ENCODE results near the gene MEOX1. TPM values are rescaled to one million over a fixed set of nuclear protein-coding genes. Genes with fewer than 3 reads are reported as not detected.

MEOX1 gene
- total and polyA plus RNA-seq, 2 of the 13 experiments (the other 11 are each of a cell fraction or from before 2014, with no cell fraction given), result not detected

DNA sequence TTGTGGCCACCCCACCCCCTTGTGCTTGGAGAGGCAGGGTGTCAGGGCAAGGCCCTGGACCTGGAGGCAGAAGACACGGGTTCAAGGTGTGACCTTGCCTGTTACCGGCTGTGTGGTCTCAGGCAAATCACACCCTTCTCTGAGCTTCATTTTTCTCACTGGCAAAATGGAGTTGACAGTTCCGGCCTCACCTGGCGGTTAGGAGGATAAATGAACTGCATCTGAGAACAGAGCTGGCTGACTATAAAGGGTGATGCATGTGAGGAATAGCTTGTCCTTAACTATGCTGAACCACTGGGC lies 4.2 kb upstream of the MEOX1 start:
- H3K4me3 ChIP-seq (replicated peaks in 1 of 3; ENCODE audit: insufficient read depth in 1 of 3, low read depth in 2 of 3, low read length in 3 of 3), result peak overlapping the region; percentile 35 to 66 (median 50); a peak in 5 of 6 replicates
- peak; percentile 13; the same call in 2 of the 3 replicates for ATAC-seq
- H3K27ac ChIP-seq (ENCODE audit: extremely low read length, insufficient read depth, low read length), result peak overlapping the region; percentile 59
- in situ Hi-C loops (cut with HindIII; ENCODE audit: extremely low pct_ligation_motif_present, low pct_unique_long_range_greater_than_20kb), result no loop called here
- no peak for FAIRE-seq
- POLR2A ChIA-PET, result interaction anchor here (0.7 to 2.0 kb wide), 20 partner anchors 8 to 305 kb away, joined by 3 to 13 read pairs (median 5); partner anchors contain the start of genes DHX8 and ETV4
- H2AFZ ChIP-seq (ENCODE audit: low read length), result peak overlapping the region; percentile 84
- BruUV-seq (replicated peaks), result no TSS peak
- CTCF ChIA-PET (ENCODE audit: low intra/inter-chr PET ratio, low total read pairs), result no interaction called here
- peak overlapping the region; percentile 66 for H3K9ac ChIP-seq (ENCODE audit: insufficient read depth, low read depth, low read length)
- H3K4me2 ChIP-seq (ENCODE audit: low read depth, low read length), result peak overlapping the region; percentile 91
- no peaks in the 10 kb centered on the region for H3K36me3 ChIP-seq (replicated peaks in 1 of 2; ENCODE audit: control insufficient read depth in 1 of 2, insufficient read depth in 2 of 2, low read length in 2 of 2)
- 18% methylated on average over 4 of the region's 4 CpGs for WGBS (ENCODE audit: low lambda C conversion rate)
- peaks cover 2 to 10% of the 10 kb centered on the region in 2 experiments; a peak in 4 of 5 replicates for H3K27me3 ChIP-seq (ENCODE audit: control insufficient read depth in 1 of 2, insufficient read depth in 2 of 2, low read length in 2 of 2)
- no peaks in the 10 kb centered on the region for H4K20me1 ChIP-seq (ENCODE audit: insufficient read depth, low read length)
- intact Hi-C loops (cut with micrococcal nuclease; ENCODE audit: unreplicated experiment), result loop anchor here (5.0 kb wide), 1 partner anchor 49 kb away; no protein-coding TSS in a partner anchor
- peak; percentile 43 for DNase-seq (ENCODE audit: low spot score)
- H3K9me3 ChIP-seq (ENCODE audit: low read length), result no peaks in the 10 kb centered on the region
- no peaks in the 10 kb centered on the region for H3K79me2 ChIP-seq (ENCODE audit: insufficient read depth, low read length)
- peaks cover 71% of the 10 kb centered on the region for H3K4me1 ChIP-seq (ENCODE audit: insufficient read depth, low read length)
- TF ChIP-seq, protein P1, sequence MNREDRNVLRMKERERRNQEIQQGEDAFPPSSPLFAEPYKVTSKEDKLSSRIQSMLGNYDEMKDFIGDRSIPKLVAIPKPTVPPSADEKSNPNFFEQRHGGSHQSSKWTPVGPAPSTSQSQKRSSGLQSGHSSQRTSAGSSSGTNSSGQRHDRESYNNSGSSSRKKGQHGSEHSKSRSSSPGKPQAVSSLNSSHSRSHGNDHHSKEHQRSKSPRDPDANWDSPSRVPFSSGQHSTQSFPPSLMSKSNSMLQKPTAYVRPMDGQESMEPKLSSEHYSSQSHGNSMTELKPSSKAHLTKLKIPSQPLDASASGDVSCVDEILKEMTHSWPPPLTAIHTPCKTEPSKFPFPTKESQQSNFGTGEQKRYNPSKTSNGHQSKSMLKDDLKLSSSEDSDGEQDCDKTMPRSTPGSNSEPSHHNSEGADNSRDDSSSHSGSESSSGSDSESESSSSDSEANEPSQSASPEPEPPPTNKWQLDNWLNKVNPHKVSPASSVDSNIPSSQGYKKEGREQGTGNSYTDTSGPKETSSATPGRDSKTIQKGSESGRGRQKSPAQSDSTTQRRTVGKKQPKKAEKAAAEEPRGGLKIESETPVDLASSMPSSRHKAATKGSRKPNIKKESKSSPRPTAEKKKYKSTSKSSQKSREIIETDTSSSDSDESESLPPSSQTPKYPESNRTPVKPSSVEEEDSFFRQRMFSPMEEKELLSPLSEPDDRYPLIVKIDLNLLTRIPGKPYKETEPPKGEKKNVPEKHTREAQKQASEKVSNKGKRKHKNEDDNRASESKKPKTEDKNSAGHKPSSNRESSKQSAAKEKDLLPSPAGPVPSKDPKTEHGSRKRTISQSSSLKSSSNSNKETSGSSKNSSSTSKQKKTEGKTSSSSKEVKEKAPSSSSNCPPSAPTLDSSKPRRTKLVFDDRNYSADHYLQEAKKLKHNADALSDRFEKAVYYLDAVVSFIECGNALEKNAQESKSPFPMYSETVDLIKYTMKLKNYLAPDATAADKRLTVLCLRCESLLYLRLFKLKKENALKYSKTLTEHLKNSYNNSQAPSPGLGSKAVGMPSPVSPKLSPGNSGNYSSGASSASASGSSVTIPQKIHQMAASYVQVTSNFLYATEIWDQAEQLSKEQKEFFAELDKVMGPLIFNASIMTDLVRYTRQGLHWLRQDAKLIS (CRISPR knock-in tag; IDR thresholded peaks at IDR 0.05), result no peak
- TF ChIP-seq ZNF567 (CRISPR knock-in tag; IDR thresholded peaks at IDR 0.05; ENCODE audit: borderline replicate concordance) (no peak), HNF4A (CRISPR knock-in tag; IDR thresholded peaks at IDR 0.05) (peak; percentile 36; the same call in 1 of the 2 replicates), NFRKB (IDR thresholded peaks at IDR 0.05) (no peak), SALL2 (CRISPR knock-in tag; IDR thresholded peaks at IDR 0.05) (no peak), XBP1 (CRISPR knock-in tag; IDR thresholded peaks at IDR 0.05) (0 out of 2 replicates have a peak, but pooled peaks have one; percentile 10), TMF1 (CRISPR knock-in tag; IDR thresholded peaks at IDR 0.05; ENCODE audit: low read depth) (no peak), ATF1 (CRISPR knock-in tag; IDR thresholded peaks at IDR 0.05) (no peak), CHD4 (IDR thresholded peaks at IDR 0.05; ENCODE audit: borderline replicate concordance, low read length) (0 out of 2 replicates have a peak, but pooled peaks have one; percentile 18), ZNF331 (CRISPR knock-in tag; IDR thresholded peaks at IDR 0.05) (peak; percentile 12; the same call in 1 of the 2 replicates), RBAK (CRISPR knock-in tag; IDR thresholded peaks at IDR 0.05) (0 out of 2 replicates have a peak, but pooled peaks have one; percentile 23), ZKSCAN5 (CRISPR knock-in tag; IDR thresholded peaks at IDR 0.05) (0 out of 2 replicates have a peak, but pooled peaks have one; percentile 77), ZNF451 (CRISPR knock-in tag; IDR thresholded peaks at IDR 0.05) (no peak)
- TF ChIP-seq, protein P2, sequence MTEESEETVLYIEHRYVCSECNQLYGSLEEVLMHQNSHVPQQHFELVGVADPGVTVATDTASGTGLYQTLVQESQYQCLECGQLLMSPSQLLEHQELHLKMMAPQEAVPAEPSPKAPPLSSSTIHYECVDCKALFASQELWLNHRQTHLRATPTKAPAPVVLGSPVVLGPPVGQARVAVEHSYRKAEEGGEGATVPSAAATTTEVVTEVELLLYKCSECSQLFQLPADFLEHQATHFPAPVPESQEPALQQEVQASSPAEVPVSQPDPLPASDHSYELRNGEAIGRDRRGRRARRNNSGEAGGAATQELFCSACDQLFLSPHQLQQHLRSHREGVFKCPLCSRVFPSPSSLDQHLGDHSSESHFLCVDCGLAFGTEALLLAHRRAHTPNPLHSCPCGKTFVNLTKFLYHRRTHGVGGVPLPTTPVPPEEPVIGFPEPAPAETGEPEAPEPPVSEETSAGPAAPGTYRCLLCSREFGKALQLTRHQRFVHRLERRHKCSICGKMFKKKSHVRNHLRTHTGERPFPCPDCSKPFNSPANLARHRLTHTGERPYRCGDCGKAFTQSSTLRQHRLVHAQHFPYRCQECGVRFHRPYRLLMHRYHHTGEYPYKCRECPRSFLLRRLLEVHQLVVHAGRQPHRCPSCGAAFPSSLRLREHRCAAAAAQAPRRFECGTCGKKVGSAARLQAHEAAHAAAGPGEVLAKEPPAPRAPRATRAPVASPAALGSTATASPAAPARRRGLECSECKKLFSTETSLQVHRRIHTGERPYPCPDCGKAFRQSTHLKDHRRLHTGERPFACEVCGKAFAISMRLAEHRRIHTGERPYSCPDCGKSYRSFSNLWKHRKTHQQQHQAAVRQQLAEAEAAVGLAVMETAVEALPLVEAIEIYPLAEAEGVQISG (CRISPR knock-in tag; IDR thresholded peaks at IDR 0.05), result 0 out of 2 replicates have a peak, but pooled peaks have one; percentile 38
- TF ChIP-seq, protein P3, sequence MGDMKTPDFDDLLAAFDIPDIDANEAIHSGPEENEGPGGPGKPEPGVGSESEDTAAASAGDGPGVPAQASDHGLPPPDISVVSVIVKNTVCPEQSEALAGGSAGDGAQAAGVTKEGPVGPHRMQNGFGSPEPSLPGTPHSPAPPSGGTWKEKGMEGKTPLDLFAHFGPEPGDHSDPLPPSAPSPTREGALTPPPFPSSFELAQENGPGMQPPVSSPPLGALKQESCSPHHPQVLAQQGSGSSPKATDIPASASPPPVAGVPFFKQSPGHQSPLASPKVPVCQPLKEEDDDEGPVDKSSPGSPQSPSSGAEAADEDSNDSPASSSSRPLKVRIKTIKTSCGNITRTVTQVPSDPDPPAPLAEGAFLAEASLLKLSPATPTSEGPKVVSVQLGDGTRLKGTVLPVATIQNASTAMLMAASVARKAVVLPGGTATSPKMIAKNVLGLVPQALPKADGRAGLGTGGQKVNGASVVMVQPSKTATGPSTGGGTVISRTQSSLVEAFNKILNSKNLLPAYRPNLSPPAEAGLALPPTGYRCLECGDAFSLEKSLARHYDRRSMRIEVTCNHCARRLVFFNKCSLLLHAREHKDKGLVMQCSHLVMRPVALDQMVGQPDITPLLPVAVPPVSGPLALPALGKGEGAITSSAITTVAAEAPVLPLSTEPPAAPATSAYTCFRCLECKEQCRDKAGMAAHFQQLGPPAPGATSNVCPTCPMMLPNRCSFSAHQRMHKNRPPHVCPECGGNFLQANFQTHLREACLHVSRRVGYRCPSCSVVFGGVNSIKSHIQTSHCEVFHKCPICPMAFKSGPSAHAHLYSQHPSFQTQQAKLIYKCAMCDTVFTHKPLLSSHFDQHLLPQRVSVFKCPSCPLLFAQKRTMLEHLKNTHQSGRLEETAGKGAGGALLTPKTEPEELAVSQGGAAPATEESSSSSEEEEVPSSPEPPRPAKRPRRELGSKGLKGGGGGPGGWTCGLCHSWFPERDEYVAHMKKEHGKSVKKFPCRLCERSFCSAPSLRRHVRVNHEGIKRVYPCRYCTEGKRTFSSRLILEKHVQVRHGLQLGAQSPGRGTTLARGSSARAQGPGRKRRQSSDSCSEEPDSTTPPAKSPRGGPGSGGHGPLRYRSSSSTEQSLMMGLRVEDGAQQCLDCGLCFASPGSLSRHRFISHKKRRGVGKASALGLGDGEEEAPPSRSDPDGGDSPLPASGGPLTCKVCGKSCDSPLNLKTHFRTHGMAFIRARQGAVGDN (CRISPR knock-in tag; IDR thresholded peaks at IDR 0.05), result peak; percentile 8; the same call in 1 of the 2 replicates
